Heart right ventricle (tissue), 16 donors: ENCODE data around the gene WASL. TPM values are rescaled to one million over a fixed set of nuclear protein-coding genes. Genes with fewer than 3 reads are reported as not detected.

Experiments
- ATAC-seq, 8 donors: fragments of 200-7000 bp; cut with Tn5 transposase; one replicate each; pipeline ENCODE4 v1.9.1; 2020; ENCODE audit warnings: mild to moderate bottlenecking in 8 of 8, moderate library complexity in 8 of 8, moderate number of reproducible peaks in 1 of 8
- DNase-seq, 2 donors: peaks; one replicate each; pipeline ENCODE4 v3.0.0-alpha.2; 2020
- H3K27ac ChIP-seq, 10 donors: fragments of 200-600 bp; sonication (generic) in 2 of 10; one replicate each; pipeline versions ENCODE4 v1.5.0 to v1.8.0; 2020 to 2022; ENCODE audit warnings: mild to moderate bottlenecking in 3 of 10
- H3K27me3 ChIP-seq, 7 donors: fragments of 200-600 bp; one replicate each; pipeline ENCODE4 v1.8.0; 2021 to 2022; ENCODE audit warnings: mild to moderate bottlenecking in 2 of 7
- H3K36me3 ChIP-seq, 9 donors: fragments of 200-600 bp; sonication (generic) in 1 of 9; one replicate each; pipeline versions ENCODE4 v1.5.0 to v1.8.0; 2020 to 2022; ENCODE audit warnings: mild to moderate bottlenecking in 2 of 9
- H3K4me1 ChIP-seq, 9 donors: fragments of 200-600 bp; sonication (generic) in 1 of 9; one replicate each; pipeline versions ENCODE4 v1.5.0 to v1.8.0; 2020 to 2022; ENCODE audit warnings: mild to moderate bottlenecking in 4 of 9
- H3K4me3 ChIP-seq, 10 donors: fragments of 200-600 bp; sonication (generic) in 2 of 10; one replicate each; pipeline versions ENCODE4 v1.5.0 to v1.8.0; 2020 to 2022; ENCODE audit warnings: mild to moderate bottlenecking in 7 of 10, moderate library complexity in 2 of 10
- H3K9me3 ChIP-seq, 11 donors: fragments of 200-600 bp in 10 of 11; sonication (generic) in 2 of 11; one replicate each; pipeline versions ENCODE4 v1.5.0 to v1.8.0; 2013 to 2022; ENCODE audit warnings: mild to moderate bottlenecking in 2 of 11, control low read depth in 1 of 11, moderate library complexity in 1 of 11
- CTCF ChIP-seq, 9 donors: fragments of 200-600 bp; sonication (generic) in 2 of 9; IDR thresholded peaks; one replicate each; pipeline versions ENCODE4 v1.5.0 to v1.8.0; 2021 to 2022; ENCODE audit warnings: antibody characterized with exemption in 9 of 9, mild to moderate bottlenecking in 5 of 9, moderate library complexity in 1 of 9
- WGBS, 2 donors: extraction: QIAGEN DNeasy Blood & Tissue Kit; methylation state at CpG; one replicate each; pipeline ENCODE4 v1.1.7; 2013; ENCODE audit warnings: inconsistent platforms in 1 of 2; 5-methylcytosine and 5-hydroxymethylcytosine counted together
- intact Hi-C, 10 donors: fragments of 100-400 bp; cut with DNase I; formaldehyde crosslinking; loops; one replicate each; pipeline versions ENCODE4 v1.11.1 to v1.14.2; 2022
- polyA plus RNA-seq, 2 donors: library from polyadenylated mRNA; stranded (reverse); fragments of 200-250 nt; gene quantifications; one replicate each; pipeline ENCODE4 v1.2.3, GENCODE V29; 2013
- total RNA-seq, 10 donors: library from RNA; stranded (reverse); fragmentation: NEBNext Ultra II Directional in 3 of 10; extraction: Animal tissue kit (Norgen Biotek cat#: 25700) in 3 of 10; gene quantifications; one replicate each; pipeline versions ENCODE4 v1.2.1 to v1.2.4, GENCODE V29; 2021 to 2023
- donor health status: Arrhythmogenic right ventricular cardiomyopathy.
- donor health status: ischemic (EF 13 %, LVEDD 7.1; RV severe dilation, severe dysfunction).
- donor health status: healthy with polysubstance abuse.
- donor health status: DM: no; HTN: yes; CAD: no.
- donor health status: DM: no; HTN: no; CAD: no.
- donor health status: ischemic (EF 25% LVEDD 6.9; RV normal size, moderate dysfunction).
- donor health status: ischemic (EF 25% LVEDD 5.7; RV mildly dilated, moderate dysfunction).
- donor health status: healthy.
- donor health status: DM: yes; HTN: yes; CAD: no.
- donor health status: Ischemic cardiomyopathy.
- donor health status: ischemic (EF 35%, LVEDD 5.7; RV mildly dilated, moderate dysfunction).
- donor health status: nonischemic (EF 11% LVEDD 7.7; RV severe dilation, severe dysfunction).
- donor health status: DM: yes; HTN: yes; CAD: no.
- donor health status: PGD.
- donor health status: ischemic (EF 29% LVEDD 5.4; RV normal size, mild dysfunction).
- donor health status: nonischemic (EF 23%, LVEDD 6.1; RV moderate dilation, normal function).

The WASL gene
- total and polyA plus RNA-seq, 12 donors, result 10.7 to 30.0 (median 24.8) TPM

GRCh38 chr7:123715799-123716198 is 33.0 kb downstream of the WASL start:
- WGBS, 2 donors, result 2 to 36% methylated on average over 1 of the region's 1 CpG

GRCh38 chr7:123715198-123715597 is 33.6 kb downstream of the WASL start:
- intact Hi-C loops, result no loop called here
- TF ChIP-seq CTCF (IDR thresholded peaks at IDR 0.05), result no peak
- Histone ChIP-seq H3K27me3 (no peaks in the 10 kb centered on the region), H3K4me1 (peaks cover 0 to 75% (median 43%) of the 10 kb centered on the region in 9 donors), H3K36me3 (peaks cover 0 to 15% (median 0%) of the 10 kb centered on the region in 9 donors), H3K4me3 (no peak overlapping the region), H3K9me3 (no peaks in the 10 kb centered on the region), H3K27ac (no peak overlapping the region)
- WGBS, 2 donors, result 98 to 100% methylated on average over 2 of the region's 2 CpGs
- no peak for ATAC-seq
- no peak for DNase-seq

More at GRCh38 chr7:123715799-123716198, 33.0 kb downstream of the WASL start:
- H3K4me3 ChIP-seq, result no peak overlapping the region
- TF ChIP-seq CTCF (IDR thresholded peaks at IDR 0.05), result no peak
- ATAC-seq, result no peak
- H3K27ac ChIP-seq, result no peak overlapping the region
- H3K36me3 ChIP-seq, result peaks cover 0 to 15% (median 0%) of the 10 kb centered on the region in 9 donors
- H3K4me1 ChIP-seq, result peaks cover 0 to 75% (median 48%) of the 10 kb centered on the region in 9 donors
- no peaks in the 10 kb centered on the region for H3K9me3 ChIP-seq
- DNase-seq, result no peak
- intact Hi-C loops, result no loop called here
- H3K27me3 ChIP-seq, result no peaks in the 10 kb centered on the region

- ATAC-seq, result no peak
- H3K9me3 ChIP-seq, result no peaks in the 10 kb centered on the region
- WGBS, 2 donors, result 77 to 92% methylated on average over 3 of the region's 3 CpGs
- no peak overlapping the region for H3K27ac ChIP-seq
- H3K4me1 ChIP-seq, result peaks cover 0 to 75% (median 39%) of the 10 kb centered on the region in 9 donors
- intact Hi-C loops, result loop anchor here in 1 of 10 donors (5.0 kb wide), 1 partner anchor 33 kb away; the partner anchor contains the start of gene WASL
- peaks cover 0 to 15% (median 0%) of the 10 kb centered on the region in 9 donors for H3K36me3 ChIP-seq
- no peaks in the 10 kb centered on the region for H3K27me3 ChIP-seq
- H3K4me3 ChIP-seq, result no peak overlapping the region
- TF ChIP-seq CTCF (IDR thresholded peaks at IDR 0.05), result no peak
- DNase-seq, result no peak
Measured at GRCh38 chr7:123714296-123715080, 34.3 kb downstream of the WASL start.

GRCh38 chr7:123712619-123713018 is 36.2 kb downstream of the WASL start:
- H3K27ac ChIP-seq, result no peak overlapping the region
- H3K4me1 ChIP-seq, result peaks cover 0 to 66% (median 30%) of the 10 kb centered on the region in 9 donors
- no peak for TF ChIP-seq CTCF (IDR thresholded peaks at IDR 0.05)
- no peaks in the 10 kb centered on the region for H3K9me3 ChIP-seq
- WGBS, 2 donors, result 56 to 78% methylated on average over 1 of the region's 1 CpG
- DNase-seq (no peak), ATAC-seq (no peak)
- no peaks in the 10 kb centered on the region for H3K27me3 ChIP-seq
- intact Hi-C loops, result loop anchor here in 1 of 10 donors (5.0 kb wide), 1 partner anchor 35 kb away; the partner anchor contains the start of gene WASL
- no peak overlapping the region for H3K4me3 ChIP-seq
- H3K36me3 ChIP-seq, result peaks cover 0 to 30% (median 7%) of the 10 kb centered on the region in 9 donors
